Measurements from ENCODE around the gene AADAC.
"Not testable (repeated sequence)": the region's sequence is repeated elsewhere in the genome, so short reads cannot be mapped to it uniquely, and the experiment has no call there.

Gene AADAC

GRCh38 chr3:151798466-151798865 lies 15.4 kb upstream of the AADAC start:
- no peak for DNase-seq (ENCODE audit: low spot score)

DNA sequence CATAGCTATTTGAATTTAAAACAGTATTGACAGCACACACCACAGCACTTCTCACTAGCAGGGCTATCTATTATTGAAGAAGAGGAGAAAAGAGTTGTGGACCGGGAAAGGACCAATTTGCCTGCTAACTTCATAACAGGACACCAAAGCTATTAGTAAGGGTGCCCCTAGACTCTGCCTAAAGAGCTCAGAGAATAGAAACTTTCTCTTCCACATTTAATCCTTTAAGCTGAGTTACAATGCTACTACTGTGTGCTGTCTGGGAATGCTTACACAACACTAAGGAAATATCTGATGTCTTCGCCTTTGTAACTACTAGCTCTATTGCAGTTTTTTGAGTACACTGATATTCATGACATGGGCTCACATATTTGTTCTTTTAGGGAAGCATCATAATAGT lies 13.5 kb upstream of the AADAC start:
- DNase-seq (ENCODE audit: low spot score): no peak

GRCh38 chr3:151804267-151804666 lies 9.6 kb upstream of the AADAC start:
- no peak for DNase-seq (ENCODE audit: low spot score)

DNA sequence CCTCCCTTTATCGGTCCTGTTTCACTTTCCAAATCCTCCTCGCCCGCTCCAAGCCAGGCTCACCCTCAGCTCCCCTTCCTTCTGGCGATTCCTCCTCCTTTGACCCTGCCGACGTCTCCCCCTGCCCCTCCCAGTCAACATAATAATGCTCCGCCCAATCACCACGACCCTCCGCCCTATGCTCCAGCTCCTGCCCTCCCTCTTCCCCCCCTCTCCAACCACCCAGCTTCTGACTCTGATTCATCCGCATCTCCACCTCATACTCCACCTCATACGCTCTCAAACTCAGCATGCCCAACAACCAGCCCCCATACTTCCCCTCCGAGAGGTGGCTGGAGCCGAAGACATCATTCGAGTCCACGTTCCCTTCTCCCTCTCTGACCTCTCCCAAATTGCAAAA lies 7.1 kb upstream of the AADAC start:
- DNase-seq (ENCODE audit: low spot score): no peak

DNA sequence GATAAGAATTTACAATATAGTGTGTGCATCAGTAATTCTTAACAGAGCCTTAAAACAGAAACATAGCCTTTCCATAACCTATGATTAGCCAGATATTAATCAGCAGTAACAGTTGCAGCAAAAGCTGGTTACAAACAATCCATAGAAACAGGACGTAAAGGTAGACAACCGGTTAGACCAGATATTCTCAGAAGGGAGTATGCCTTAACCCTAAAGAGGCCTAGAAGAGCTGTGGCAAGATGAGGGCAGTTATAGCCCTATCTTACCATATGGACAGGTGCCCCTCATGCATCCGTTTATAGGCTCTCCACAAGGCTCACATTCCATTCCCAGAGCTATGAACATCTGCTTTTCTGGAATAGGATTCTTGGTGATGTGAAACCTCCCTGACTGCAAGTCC lies 5.0 kb upstream of the AADAC start:
- DNase-seq (ENCODE audit: low spot score): not testable (repeated sequence)

DNA sequence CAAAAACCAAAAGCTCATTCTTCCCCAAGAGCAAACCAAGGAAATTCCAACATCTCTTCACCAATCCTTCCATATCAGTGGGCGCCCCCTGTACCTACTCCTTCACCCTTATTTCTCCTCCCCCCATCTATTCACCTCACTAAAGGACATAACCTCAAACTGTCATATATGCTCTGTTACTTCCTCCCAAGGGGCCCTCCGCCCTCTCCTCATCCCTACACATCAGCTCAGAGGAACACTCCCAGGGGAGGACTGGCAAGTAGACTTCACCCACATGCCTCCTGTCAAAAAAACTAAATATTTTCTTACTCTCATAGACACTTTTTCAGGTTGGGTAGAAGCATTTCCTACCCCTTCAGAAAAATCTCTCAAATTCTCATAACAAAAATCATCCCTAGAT lies 2.4 kb upstream of the AADAC start:
- no peak for DNase-seq (ENCODE audit: low spot score)

GRCh38 chr3:151814588-151814987 lies 672 bp downstream of the AADAC start:
- no peak for DNase-seq (ENCODE audit: low spot score)

DNA sequence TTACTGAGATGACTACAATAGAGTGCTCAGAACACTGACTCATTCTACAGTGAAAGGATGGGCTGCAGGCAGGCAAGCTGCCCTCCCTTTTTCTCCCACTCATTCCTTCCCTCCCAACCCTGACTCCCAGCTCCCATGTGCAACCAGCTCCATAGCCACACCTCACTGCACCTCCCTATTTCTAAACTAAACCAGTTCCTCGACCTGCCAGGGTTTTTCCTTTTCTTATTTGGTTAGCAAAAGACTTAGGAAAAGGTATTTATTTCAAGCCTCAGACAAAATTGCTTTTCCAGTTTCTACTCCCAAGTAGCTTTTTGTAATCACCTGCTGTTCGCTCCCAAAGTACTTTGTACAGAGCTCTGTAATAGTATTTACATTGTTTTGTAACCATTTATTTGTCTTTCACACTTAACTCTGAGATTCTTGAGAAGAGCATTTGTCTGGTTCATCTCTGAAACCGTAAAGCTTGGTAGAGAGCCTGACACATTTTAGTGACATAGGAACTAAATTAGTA lies 2.2 kb downstream of the AADAC start:
- peak; percentile 18 for DNase-seq (ENCODE audit: low spot score)

DNA sequence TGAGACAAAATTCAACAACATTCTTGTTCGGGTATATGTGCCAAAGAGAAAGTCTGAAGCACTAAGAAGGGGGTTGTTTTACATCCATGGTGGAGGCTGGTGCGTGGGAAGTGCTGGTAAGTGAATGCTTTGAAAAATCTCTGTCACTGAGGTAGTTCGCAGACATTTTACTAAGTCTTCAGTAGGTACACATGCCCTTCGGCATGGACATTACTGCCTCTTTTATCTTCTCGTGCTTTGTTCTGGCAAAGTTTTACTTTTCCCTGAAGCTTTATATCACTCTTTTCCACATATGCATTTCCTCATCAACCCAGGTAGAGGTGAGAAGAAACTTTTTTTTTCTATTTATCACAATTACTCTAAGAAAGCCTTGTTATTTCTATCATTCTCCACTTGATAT lies 3.6 kb downstream of the AADAC start:
- DNase-seq (ENCODE audit: low spot score): no peak

DNA sequence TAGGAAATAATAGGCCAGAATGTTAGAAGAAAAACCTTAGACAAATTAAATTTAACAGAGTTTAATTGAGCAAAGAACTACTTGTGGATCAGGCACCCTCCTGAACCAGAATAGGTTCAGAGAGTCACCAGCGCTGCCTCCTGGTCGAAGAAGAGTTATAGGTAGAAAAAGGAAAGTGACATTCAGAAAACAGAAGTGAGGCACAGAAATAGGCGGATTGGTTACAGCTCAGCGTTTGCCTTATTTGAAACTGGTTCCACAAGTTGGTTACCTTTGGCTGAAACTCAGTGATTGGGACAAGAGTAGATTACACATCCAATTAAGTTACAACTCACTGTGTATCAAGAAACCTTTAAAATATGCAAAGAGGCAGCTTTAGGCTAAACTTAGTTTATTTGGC lies 4.4 kb downstream of the AADAC start:
- no peak for DNase-seq (ENCODE audit: low spot score)

GRCh38 chr3:151819910-151820309 lies 6.0 kb downstream of the AADAC start:
- DNase-seq (ENCODE audit: low spot score): no peak

DNA sequence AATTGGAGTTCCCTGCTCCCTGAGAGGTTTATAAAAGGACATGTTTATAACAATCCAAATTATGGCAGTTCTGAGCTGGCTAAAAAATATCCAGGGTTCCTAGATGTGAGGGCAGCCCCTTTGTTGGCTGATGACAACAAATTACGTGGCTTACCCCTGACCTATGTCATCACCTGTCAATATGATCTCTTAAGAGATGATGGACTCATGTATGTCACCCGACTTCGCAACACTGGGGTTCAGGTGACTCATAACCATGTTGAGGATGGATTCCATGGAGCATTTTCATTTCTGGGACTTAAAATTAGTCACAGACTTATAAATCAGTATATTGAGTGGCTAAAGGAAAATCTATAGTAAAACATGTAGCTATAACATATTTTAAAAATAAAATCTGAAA lies 13.9 kb downstream of the AADAC start:
- no peak for DNase-seq (ENCODE audit: low spot score)

- DNase-seq (ENCODE audit: low spot score): no peak
These were observed 22.0 kb downstream of the AADAC start for GRCh38 chr3:151835751-151836525.

GRCh38 chr3:151837057-151837456 lies 23.1 kb downstream of the AADAC start:
- no peak for DNase-seq (ENCODE audit: low spot score)

DNA sequence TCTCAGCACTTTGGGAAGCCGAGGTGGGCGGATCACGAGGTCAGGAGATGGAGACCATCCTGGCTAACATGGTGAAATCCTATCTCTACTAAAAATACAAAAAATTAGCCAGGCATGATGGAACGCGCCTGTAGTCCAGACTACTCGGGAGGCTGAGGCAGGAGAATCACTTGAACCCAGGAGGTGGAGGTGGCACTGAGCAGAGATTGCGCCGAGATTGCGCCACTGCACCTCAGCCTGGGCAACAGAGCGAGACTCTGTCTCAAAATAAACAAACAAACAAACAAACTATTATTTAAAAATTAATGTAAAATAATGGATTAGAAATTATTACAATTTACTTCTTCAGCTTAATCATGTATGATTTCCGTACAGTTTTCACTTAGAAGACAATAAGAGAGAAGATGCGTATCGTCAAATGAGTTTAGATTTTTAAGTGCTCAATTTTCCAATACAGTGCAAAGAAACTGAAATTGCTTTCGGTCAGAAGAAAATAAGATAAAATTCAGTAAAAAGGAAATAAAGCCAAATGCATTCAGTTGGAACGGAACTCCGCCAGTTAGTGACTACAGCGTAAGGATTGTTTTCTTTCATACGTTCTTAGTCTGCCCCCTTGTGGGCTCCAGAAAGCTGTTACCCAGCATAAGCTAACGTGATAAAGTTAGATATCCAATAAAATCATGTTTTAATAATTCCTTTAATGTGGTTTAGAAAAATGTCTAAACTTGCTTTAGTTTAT lies 24.8 kb downstream of the AADAC start:
- DNase-seq (ENCODE audit: low spot score): no peak

DNA sequence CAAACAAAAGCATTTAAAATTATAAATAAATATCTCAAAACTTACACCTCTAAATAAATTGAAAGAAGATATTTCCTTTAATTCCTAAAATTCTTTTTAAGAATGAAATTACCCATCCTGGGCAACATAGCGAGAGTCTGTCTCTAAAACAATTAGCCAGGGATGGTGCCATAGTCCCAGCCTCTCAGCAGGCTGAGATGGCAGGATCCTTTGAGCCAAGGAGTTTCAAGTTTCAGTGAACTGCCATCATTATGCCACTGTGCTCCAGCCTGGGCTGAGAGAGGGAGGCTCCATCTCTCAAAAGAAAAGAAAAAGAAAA lies 25.4 kb downstream of the AADAC start:
- DNase-seq (ENCODE audit: low spot score): no peak

DNA sequence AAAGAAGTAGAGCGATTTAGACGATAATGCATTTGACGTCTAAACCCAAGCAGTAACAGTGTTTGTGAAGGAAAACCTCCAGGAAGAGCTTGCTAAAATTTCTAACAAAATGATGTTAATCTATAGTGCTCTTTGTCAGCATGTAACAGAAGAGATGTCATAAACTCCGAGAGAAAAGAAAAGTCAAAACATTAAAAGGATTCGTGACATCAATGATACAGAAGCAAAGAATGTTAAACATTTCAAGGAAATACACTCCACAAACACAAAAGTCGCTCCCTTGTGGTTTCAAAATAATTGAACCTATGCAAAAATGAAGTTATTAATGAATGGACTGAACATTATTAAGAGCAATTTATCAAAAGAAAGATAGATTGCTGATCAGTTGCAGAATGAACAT lies 27.9 kb downstream of the AADAC start:
- no peak for DNase-seq (ENCODE audit: low spot score)

GRCh38 chr3:151843275-151843674 lies 29.4 kb downstream of the AADAC start:
- DNase-seq (ENCODE audit: low spot score): no peak

GRCh38 chr3:151845306-151845905 lies 31.5 kb downstream of the AADAC start:
- no peak for DNase-seq (ENCODE audit: low spot score)

DNA sequence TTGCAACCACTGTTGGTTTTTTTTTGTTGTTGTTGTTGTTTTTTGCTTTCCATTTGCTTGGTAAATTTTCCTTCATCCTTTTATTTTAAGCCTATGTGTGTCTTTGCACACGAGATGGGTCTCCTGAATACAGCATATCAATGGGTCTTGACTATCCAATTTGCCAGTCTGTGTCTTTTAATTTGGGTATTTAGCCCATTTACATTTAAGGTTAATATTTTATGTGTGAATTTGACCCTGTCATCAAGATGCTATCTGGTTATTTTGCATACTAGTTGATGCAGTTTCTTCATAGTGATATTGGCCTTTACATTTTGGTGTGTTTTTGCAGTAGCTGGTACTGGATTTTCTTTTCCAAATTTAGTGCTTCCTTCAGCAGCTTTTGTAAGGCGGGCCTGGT lies 36.1 kb downstream of the AADAC start:
- DNase-seq (ENCODE audit: low spot score): not testable (repeated sequence)

DNA sequence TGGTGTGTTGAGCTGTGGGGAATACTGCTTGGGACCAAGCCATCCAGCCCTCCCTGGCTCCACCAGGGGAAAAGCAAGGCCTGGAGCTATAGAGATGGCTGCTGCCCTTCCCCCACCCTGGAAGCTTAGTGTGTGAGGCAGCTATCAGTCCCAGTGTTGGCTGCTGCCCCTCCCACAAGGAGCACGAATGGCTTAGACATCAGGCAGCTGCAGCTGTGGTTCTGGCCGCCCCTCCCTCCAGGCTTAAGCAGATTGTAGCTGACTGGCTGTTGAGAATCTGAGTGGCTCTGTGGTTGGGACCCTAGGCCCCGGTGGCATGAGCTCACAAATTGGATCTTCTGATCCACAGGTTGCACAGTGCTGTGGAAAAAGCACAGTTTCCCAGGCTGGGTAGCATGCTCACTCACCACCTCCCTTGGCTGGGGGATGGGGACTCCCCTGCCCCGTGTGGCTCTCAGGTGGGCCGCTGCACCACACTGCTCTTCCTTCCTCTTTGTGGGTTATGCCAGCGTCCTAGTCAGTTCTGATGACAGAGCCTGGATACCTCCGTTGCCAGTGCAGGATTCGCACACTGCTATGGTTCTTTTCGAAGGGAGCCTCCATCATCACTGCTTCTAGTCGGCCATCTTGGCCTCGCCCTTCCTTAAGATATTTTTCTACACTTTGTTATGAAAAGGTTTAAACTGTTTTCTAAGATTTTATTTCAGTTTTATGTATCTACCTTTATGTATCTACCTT lies 38.3 kb downstream of the AADAC start:
- DNase-seq (ENCODE audit: low spot score): no peak

GRCh38 chr3:151856118-151856517 lies 42.2 kb downstream of the AADAC start:
- no peak for DNase-seq (ENCODE audit: low spot score)

DNA sequence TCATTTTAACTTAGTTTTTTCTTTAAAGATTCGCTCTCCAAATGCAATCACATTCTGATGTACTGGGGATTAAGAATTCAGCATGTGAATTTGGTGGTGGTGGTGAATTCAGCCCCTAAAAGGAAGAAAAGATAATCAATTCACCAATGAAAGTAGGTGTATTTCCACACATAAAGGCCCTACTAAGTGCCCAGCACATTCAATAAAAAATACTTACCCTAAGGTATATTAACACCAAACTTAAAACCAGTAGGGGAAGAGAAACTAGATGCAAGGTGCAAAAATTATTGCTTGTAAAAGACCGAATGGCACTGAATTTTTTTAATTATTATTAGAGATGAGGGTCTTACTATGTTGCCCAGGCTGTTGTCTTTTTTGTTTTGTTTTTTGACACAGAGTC lies 42.7 kb downstream of the AADAC start:
- DNase-seq (ENCODE audit: low spot score): no peak
